ENCODE measurements around the gene MB21D2.

GRCh38 chr3:192959773-192960172 is 42.1 kb upstream of the MB21D2 start:
- TF ChIP-seq, protein P1, sequence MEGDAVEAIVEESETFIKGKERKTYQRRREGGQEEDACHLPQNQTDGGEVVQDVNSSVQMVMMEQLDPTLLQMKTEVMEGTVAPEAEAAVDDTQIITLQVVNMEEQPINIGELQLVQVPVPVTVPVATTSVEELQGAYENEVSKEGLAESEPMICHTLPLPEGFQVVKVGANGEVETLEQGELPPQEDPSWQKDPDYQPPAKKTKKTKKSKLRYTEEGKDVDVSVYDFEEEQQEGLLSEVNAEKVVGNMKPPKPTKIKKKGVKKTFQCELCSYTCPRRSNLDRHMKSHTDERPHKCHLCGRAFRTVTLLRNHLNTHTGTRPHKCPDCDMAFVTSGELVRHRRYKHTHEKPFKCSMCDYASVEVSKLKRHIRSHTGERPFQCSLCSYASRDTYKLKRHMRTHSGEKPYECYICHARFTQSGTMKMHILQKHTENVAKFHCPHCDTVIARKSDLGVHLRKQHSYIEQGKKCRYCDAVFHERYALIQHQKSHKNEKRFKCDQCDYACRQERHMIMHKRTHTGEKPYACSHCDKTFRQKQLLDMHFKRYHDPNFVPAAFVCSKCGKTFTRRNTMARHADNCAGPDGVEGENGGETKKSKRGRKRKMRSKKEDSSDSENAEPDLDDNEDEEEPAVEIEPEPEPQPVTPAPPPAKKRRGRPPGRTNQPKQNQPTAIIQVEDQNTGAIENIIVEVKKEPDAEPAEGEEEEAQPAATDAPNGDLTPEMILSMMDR (conservative IDR thresholded peaks at IDR 0.05; ENCODE audit: low read depth, low read length), result no peak
- no peak for TF ChIP-seq EZH2phosphoT487 (IDR thresholded peaks at IDR 0.05; ENCODE audit: borderline replicate concordance, low read length)
